Keratinocyte (primary cell): ENCODE data around the gene CAPN5. TPM values are rescaled to one million over a fixed set of nuclear protein-coding genes. Genes with fewer than 3 reads are reported as not detected.

Experiments
- DNase-seq: peaks from one replicate; pipeline ENCODE4 v3.0.0-alpha.2; 2011; ENCODE audit warnings: low read depth, missing footprints, low spot score
- FAIRE-seq: peaks from 2 replicates; lab custom pipeline; 2011; peaks lifted over from hg19 to GRCh38; lab: Jason Lieb, UNC
- H2AFZ ChIP-seq: 2 replicates; pipeline ENCODE4 v1.6.0; 2012; ENCODE audit warnings: low read length, control low read depth, inconsistent platforms; ENCODE audit not compliant: control insufficient read depth
- H3K27ac ChIP-seq: 2 replicates; pipeline ENCODE4 v1.5.1; 2011; ENCODE audit warnings: low read length; ENCODE audit not compliant: control insufficient read depth, insufficient read depth
- H3K27me3 ChIP-seq: 3 replicates; pipeline ENCODE4 v1.6.0; 2011; ENCODE audit warnings: low read length; ENCODE audit not compliant: control insufficient read depth, insufficient read depth; ENCODE audit errors: extremely low read depth
- H3K36me3 ChIP-seq, 2 experiments: 2 replicates in 1 of 2; 3 replicates in 1 of 2; pipeline ENCODE4 v1.5.1; 2011; ENCODE audit warnings: low read length in 2 of 2, mild to moderate bottlenecking in 1 of 2; ENCODE audit not compliant: control insufficient read depth in 2 of 2, insufficient read depth in 2 of 2; ENCODE audit errors: extremely low read depth in 1 of 2
- H3K4me1 ChIP-seq: 3 replicates; pipeline ENCODE4 v1.5.1; 2011; ENCODE audit warnings: low read length; ENCODE audit not compliant: control insufficient read depth, insufficient read depth; ENCODE audit errors: extremely low read depth
- H3K4me2 ChIP-seq: 3 replicates; pipeline ENCODE4 v1.6.0; 2011; ENCODE audit warnings: low read depth, low read length; ENCODE audit not compliant: control insufficient read depth, insufficient read depth; ENCODE audit errors: extremely low read depth
- H3K4me3 ChIP-seq, 3 experiments: fragments of 200-600 bp in 1 of 3; sonication (generic) in 1 of 3; 2 replicates in 2 of 3; 3 replicates in 1 of 3; pipeline ENCODE4 v1.5.1; 2011 to 2016; ENCODE audit warnings: low read length in 3 of 3, mild to moderate bottlenecking in 3 of 3, control low read depth in 2 of 3, inconsistent platforms in 1 of 3, low read depth in 1 of 3, mixed read lengths in 1 of 3, mixed run types in 1 of 3, moderate library complexity in 1 of 3; ENCODE audit not compliant: control insufficient read depth in 2 of 3, insufficient read depth in 2 of 3; ENCODE audit errors: extremely low read depth in 1 of 3
- H3K79me2 ChIP-seq: 2 replicates; pipeline ENCODE4 v1.6.0; 2012; ENCODE audit warnings: low read length; ENCODE audit not compliant: control insufficient read depth, insufficient read depth
- H3K9ac ChIP-seq: 3 replicates; pipeline ENCODE4 v1.6.0; 2011; ENCODE audit warnings: low read length; ENCODE audit not compliant: control insufficient read depth, insufficient read depth; ENCODE audit errors: extremely low read depth
- H3K9me1 ChIP-seq: 3 replicates; pipeline ENCODE4 v1.6.0; 2011; ENCODE audit warnings: low read length; ENCODE audit not compliant: control insufficient read depth, insufficient read depth; ENCODE audit errors: extremely low read depth
- H3K9me3 ChIP-seq: 2 replicates; pipeline ENCODE4 v1.5.1; 2012; ENCODE audit warnings: low read depth, low read length; ENCODE audit not compliant: control insufficient read depth
- H4K20me1 ChIP-seq: 3 replicates; pipeline ENCODE4 v1.6.0; 2011; ENCODE audit warnings: low read length; ENCODE audit not compliant: control insufficient read depth, insufficient read depth; ENCODE audit errors: extremely low read depth
- CTCF ChIP-seq, 3 experiments: IDR thresholded peaks in 1 of 3; conservative IDR thresholded peaks in 1 of 3; optimal IDR thresholded peaks in 1 of 3; 2 replicates in 2 of 3; 3 replicates in 1 of 3; pipeline versions ENCODE3 to v1.5.1; 2011; ENCODE audit warnings: low read length in 3 of 3, mild to moderate bottlenecking in 3 of 3, moderate library complexity in 2 of 3, control low read depth in 1 of 3, inconsistent platforms in 1 of 3; ENCODE audit not compliant: insufficient read depth in 2 of 3; ENCODE audit errors: extremely low read depth in 1 of 3
- EZH2 ChIP-seq: IDR thresholded peaks from one replicate; pipeline ENCODE4 v1.6.1; 2012; ENCODE audit warnings: inconsistent platforms, mild to moderate bottlenecking, low read length, moderate library complexity
- dilution Hi-C: fragments of 300-500 bp; cut with MboI; formaldehyde crosslinking; loops from one replicate; pipeline ENCODE4 v1.7.0; 2020; ENCODE audit warnings: low sequenced_read_pairs; ENCODE audit not compliant: extremely low pct_ligation_motif_present
- polyA plus RNA-seq, 5 experiments: library from polyadenylated mRNA; depleted of rRNA in 3 of 5; stranded (reverse) in 3 of 5; stranded (forward) in 1 of 5; unstranded in 1 of 5; fragments of >200 nt; gene quantifications; 1 replicate in 1 of 5; 2 replicates in 3 of 5; 3 replicates in 1 of 5; pipeline versions ENCODE4 v1.2.1 to v1.2.3, GENCODE V29; 2011 to 2012; ENCODE audit warnings: missing spikeins in 2 of 5, low read depth in 1 of 5, low replicate concordance in 1 of 5

Gene CAPN5
- polyA plus RNA-seq, 1 donor (not counting 4 experiments of a cell fraction or from before 2014, with no cell fraction given) = 1.2 TPM

- dilution Hi-C loops = no loop called here
Observed at GRCh38 chr11:77147036-77147315, 80.2 kb downstream of the CAPN5 start.

GRCh38 chr11:77147668-77148321 is 81.0 kb downstream of the CAPN5 start:
- Histone ChIP-seq H3K4me1 (peaks cover 4% of the 10 kb centered on the region), H3K27ac (no peak overlapping the region), H3K9me3 (no peaks in the 10 kb centered on the region), H3K36me3 (no peaks in the 10 kb centered on the region), H3K9ac (peak overlapping the region; percentile 9), H3K79me2 (no peaks in the 10 kb centered on the region), H4K20me1 (no peaks in the 10 kb centered on the region), H3K4me3 (peak overlapping the region; percentile 18 to 61 (median 60)), H2AFZ (peak overlapping the region; percentile 65), H3K9me1 (no peaks in the 10 kb centered on the region), H3K4me2 (peak overlapping the region; percentile 70), H3K27me3 (peaks cover 20% of the 10 kb centered on the region)
- FAIRE-seq (no peak), DNase-seq (no peak)
- TF ChIP-seq CTCF (optimal IDR thresholded peaks at IDR 0.05 in 1 of 3, IDR thresholded peaks at IDR 0.05 in 1 of 3, conservative IDR thresholded peaks at IDR 0.05 in 1 of 3; ENCODE audit: extremely low read depth in 1 of 3, insufficient read depth in 2 of 3, low read length in 3 of 3) (no peak), EZH2 (no peak)
- dilution Hi-C loops = no loop called here

More at GRCh38 chr11:77147036-77147315, 80.2 kb downstream of the CAPN5 start:
- Histone ChIP-seq H3K27me3 (peaks cover 20% of the 10 kb centered on the region), H3K4me2 (no peak overlapping the region), H3K79me2 (no peaks in the 10 kb centered on the region), H3K4me1 (peaks cover 4% of the 10 kb centered on the region), H3K36me3 (no peaks in the 10 kb centered on the region), H3K9me3 (no peaks in the 10 kb centered on the region), H3K27ac (no peak overlapping the region), H3K9me1 (no peaks in the 10 kb centered on the region), H3K4me3 (no peak overlapping the region), H2AFZ (no peak overlapping the region), H4K20me1 (no peaks in the 10 kb centered on the region), H3K9ac (no peak overlapping the region)
- TF ChIP-seq EZH2 (no peak), CTCF (optimal IDR thresholded peaks at IDR 0.05 in 1 of 3, IDR thresholded peaks at IDR 0.05 in 1 of 3, conservative IDR thresholded peaks at IDR 0.05 in 1 of 3; ENCODE audit: extremely low read depth in 1 of 3, insufficient read depth in 2 of 3, low read length in 3 of 3) (no peak)
- no peak for FAIRE-seq
- no peak for DNase-seq
